ENCODE data around the gene PTPRN. TPM values are rescaled to one million over a fixed set of nuclear protein-coding genes. Genes with fewer than 3 reads are reported as not detected.

PTPRN gene
- total RNA-seq, 4 donors from 2014 or later: not detected

- no peak overlapping the region for H3K27ac ChIP-seq
- no peaks in the 10 kb centered on the region for H3K36me3 ChIP-seq
- WGBS, 2 donors: 8 to 11% methylated on average over 5 of the region's 5 CpGs
- no peak overlapping the region for H3K4me3 ChIP-seq
- peaks cover 0 to 4% (median 0%) of the 10 kb centered on the region in 4 donors for H3K4me1 ChIP-seq
- DNase-seq (ENCODE audit: low spot score in 2 of 2): peak; percentile 17 to 48
- H3K9me3 ChIP-seq: no peaks in the 10 kb centered on the region
- peaks cover 0 to 52% of the 10 kb centered on the region in 2 donors for H3K27me3 ChIP-seq
- TF ChIP-seq CTCF (IDR thresholded peaks at IDR 0.05) (peak in 4 of 5 experiments; percentile 27 to 57 (median 50)), POLR2A (IDR thresholded peaks at IDR 0.05) (no peak)
Observed at GRCh38 chr2:219352448-219353023, 43.3 kb upstream of the PTPRN start.

- no peaks in the 10 kb centered on the region for H3K9me3 ChIP-seq
- no peak for DNase-seq (ENCODE audit: low spot score in 2 of 2)
- no peak overlapping the region for H3K27ac ChIP-seq
- H3K27me3 ChIP-seq: peaks cover 0 to 34% of the 10 kb centered on the region in 2 donors
- H3K36me3 ChIP-seq: no peaks in the 10 kb centered on the region
- H3K4me3 ChIP-seq: no peak overlapping the region
- H3K4me1 ChIP-seq: no peaks in the 10 kb centered on the region
- TF ChIP-seq POLR2A (IDR thresholded peaks at IDR 0.05) (no peak), CTCF (IDR thresholded peaks at IDR 0.05) (no peak), EP300 (IDR thresholded peaks at IDR 0.05) (no peak)
- 37 to 48% methylated on average over 4 of the region's 4 CpGs for WGBS, 2 donors
Observed at GRCh38 chr2:219350710-219351221, 41.6 kb upstream of the PTPRN start.

- Histone ChIP-seq H3K27me3 (peaks cover 0 to 29% of the 10 kb centered on the region in 2 donors), H3K36me3 (no peaks in the 10 kb centered on the region), H3K4me3 (no peak overlapping the region), H3K27ac (no peak overlapping the region), H3K9me3 (no peaks in the 10 kb centered on the region), H3K4me1 (peaks cover 0 to 1% (median 0%) of the 10 kb centered on the region in 4 donors)
- no peak for DNase-seq (ENCODE audit: low spot score in 2 of 2)
- WGBS, 2 donors: 67 to 76% methylated on average over 3 of the region's 3 CpGs
- no peak for TF ChIP-seq POLR2A (IDR thresholded peaks at IDR 0.05)
- TF ChIP-seq EP300 (IDR thresholded peaks at IDR 0.05): no peak
- TF ChIP-seq CTCF (IDR thresholded peaks at IDR 0.05): no peak
Observed at GRCh38 chr2:219350215-219350614, 41.0 kb upstream of the PTPRN start.

GRCh38 chr2:219344751-219345430, 35.7 kb upstream of the PTPRN start:
- Histone ChIP-seq H3K4me3 (no peak overlapping the region), H3K4me1 (peaks cover 0 to 12% (median 0%) of the 10 kb centered on the region in 4 donors), H3K27me3 (no peaks in the 10 kb centered on the region), H3K9me3 (no peaks in the 10 kb centered on the region), H3K27ac (no peak overlapping the region), H3K36me3 (no peaks in the 10 kb centered on the region)
- peak; percentile 41 to 69 for DNase-seq (ENCODE audit: low spot score in 2 of 2)
- TF ChIP-seq CTCF (IDR thresholded peaks at IDR 0.05) (no peak), EP300 (IDR thresholded peaks at IDR 0.05) (peak in 1 of 2 donors; percentile 4), POLR2A (IDR thresholded peaks at IDR 0.05) (no peak)
- 19 to 24% methylated on average over 6 of the region's 6 CpGs for WGBS, 2 donors

- 40 to 42% methylated on average over 5 of the region's 5 CpGs for WGBS, 2 donors
- no peaks in the 10 kb centered on the region for H3K36me3 ChIP-seq
- no peak overlapping the region for H3K4me3 ChIP-seq
- no peak overlapping the region for H3K27ac ChIP-seq
- H3K9me3 ChIP-seq: peaks cover 0 to 18% (median 4%) of the 10 kb centered on the region in 4 donors
- peaks cover 0 to 56% of the 10 kb centered on the region in 2 donors for H3K27me3 ChIP-seq
- no peak for DNase-seq (ENCODE audit: low spot score in 2 of 2)
- TF ChIP-seq POLR2A (IDR thresholded peaks at IDR 0.05): no peak
- no peak for TF ChIP-seq CTCF (IDR thresholded peaks at IDR 0.05)
- TF ChIP-seq EP300 (IDR thresholded peaks at IDR 0.05): no peak
- no peaks in the 10 kb centered on the region for H3K4me1 ChIP-seq
Observed at GRCh38 chr2:219335373-219335786, 26.2 kb upstream of the PTPRN start.

Measured in tibial nerve (tissue), 4 donors.